ENCODE data around the gene HARS1. TPM values are rescaled to one million over a fixed set of nuclear protein-coding genes. Genes with fewer than 3 reads are reported as not detected.
"Not testable (repeated sequence)": the region's sequence is repeated elsewhere in the genome, so short reads cannot be mapped to it uniquely, and the experiment has no call there.

Gene HARS1, protein sequence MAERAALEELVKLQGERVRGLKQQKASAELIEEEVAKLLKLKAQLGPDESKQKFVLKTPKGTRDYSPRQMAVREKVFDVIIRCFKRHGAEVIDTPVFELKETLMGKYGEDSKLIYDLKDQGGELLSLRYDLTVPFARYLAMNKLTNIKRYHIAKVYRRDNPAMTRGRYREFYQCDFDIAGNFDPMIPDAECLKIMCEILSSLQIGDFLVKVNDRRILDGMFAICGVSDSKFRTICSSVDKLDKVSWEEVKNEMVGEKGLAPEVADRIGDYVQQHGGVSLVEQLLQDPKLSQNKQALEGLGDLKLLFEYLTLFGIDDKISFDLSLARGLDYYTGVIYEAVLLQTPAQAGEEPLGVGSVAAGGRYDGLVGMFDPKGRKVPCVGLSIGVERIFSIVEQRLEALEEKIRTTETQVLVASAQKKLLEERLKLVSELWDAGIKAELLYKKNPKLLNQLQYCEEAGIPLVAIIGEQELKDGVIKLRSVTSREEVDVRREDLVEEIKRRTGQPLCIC
- total RNA-seq = 10 to 100 TPM; 38.0 to 48.2 TPM
- long read RNA-seq, donor 1, transcript HARS-215 (13 exons, 1,945 nt) = major isoform, 27 of 32 reads
- long read RNA-seq, donor 1, partial matches to known transcripts = 4 of 32 reads
- long read RNA-seq, donor 1, other reads (novel, unspliced or antisense) = 0 of 32 reads
- long read RNA-seq, donor 2, transcript HARS-215 (13 exons, 1,945 nt) = major isoform, 303 of 355 reads
- long read RNA-seq, donor 2, transcript HARS-204 (12 exons, 1,789 nt) = minor isoform, 17 of 355 reads
- long read RNA-seq, donor 2, partial matches to known transcripts = 14 of 355 reads
- long read RNA-seq, donor 2, other reads (novel, unspliced or antisense) = 14 of 355 reads

DNA sequence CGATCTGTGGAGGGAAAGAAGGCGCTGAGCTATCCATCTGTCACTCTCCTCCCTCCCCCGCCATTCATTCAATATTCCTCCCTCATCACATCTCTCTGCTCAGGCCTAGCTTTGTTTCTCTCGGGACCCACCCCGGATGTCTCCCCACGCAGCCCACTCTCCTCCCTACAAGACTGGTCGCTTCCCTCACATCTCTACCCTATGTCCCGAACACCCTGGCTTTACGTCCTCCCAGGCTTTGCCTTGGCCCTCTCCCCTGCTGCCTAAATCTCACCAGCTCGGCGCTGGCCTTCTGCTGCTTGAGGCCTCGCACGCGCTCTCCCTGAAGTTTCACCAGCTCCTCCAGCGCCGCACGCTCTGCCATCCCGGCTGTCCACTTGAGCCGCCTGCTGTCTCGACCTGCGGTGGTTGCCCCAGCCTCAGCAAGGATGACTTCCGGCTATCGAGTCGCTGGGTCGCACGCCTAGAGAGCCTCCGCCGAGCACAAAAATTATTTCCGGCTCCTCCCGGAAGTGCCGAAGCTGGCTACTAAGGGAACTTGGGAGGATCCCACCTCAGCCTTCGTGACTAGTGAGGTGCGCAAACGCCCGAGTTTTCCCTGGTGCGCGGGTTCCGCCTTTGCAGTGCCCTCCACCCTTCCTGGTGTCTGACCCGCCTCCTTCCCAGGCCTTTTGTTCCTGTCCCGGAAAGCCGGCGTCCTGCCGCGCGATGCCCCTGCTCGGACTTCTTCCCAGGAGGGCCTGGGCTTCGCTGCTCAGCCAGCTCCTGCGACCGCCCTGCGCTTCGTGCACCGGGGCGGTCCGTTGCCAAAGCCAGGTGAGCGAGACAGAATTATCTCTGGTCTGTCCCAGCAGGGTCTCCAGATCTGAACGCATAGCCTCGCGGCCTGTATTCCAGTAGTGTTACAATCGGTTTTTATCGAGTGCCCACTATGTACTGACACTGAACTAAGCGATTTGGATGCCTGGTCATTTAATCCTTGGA is at the start of gene HARS1, which contains the start of gene HARS2:
Gene HARS1 (minus strand): TSS at position 430 of the 984 bp plus-strand sequence. CDS start 66 bp downstream, at position 364.
Gene HARS2 (plus strand): TSS at position 515 of the 984 bp plus-strand sequence. CDS start 194 bp downstream, at position 709.
- intact Hi-C loops (cut with DNase I) = no loop called here
- peak; percentile 97 for DNase-seq (ENCODE audit: low spot score)

DNA sequence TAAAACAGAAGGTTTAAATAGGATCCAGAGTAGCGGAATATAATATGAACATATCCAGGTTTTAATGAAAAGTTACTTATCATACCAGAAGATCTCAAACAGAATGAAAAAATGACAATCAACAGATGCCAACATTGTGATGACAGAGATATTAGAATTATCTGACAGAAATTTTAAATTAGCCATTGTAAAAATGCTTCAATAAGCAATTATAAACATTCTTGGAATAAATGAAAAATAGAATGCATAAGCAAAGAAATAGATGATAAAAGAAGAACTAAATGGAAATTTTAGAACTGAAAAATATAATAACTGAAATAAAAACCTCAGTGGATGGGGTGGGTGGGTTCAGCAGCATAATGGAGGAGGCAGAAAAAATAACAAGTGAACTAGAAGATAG is 46.3 kb upstream of the HARS1 start:
- DNase-seq (ENCODE audit: low spot score) = no peak
- intact Hi-C loops (cut with DNase I) = no loop called here

DNA sequence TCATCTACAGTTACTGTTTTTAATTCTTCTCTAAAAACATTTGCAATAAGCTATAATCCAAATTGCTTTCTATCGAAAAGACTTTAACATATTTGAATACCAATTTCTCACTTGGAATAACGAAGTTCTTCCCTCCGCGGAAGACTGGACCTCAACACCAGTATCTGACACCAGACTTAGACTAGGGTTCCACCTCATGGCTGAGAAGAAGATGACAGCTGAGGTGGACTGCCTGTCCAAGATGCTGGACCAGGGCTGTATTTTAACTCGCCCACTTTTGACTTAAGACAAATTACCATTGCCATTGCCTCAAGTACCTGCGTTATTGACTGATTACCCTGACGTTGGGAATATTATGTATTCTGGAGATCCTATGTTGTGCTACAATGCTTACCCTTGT is 43.2 kb upstream of the HARS1 start:
- intact Hi-C loops (cut with DNase I) = no loop called here
- DNase-seq (ENCODE audit: low spot score) = no peak

DNA sequence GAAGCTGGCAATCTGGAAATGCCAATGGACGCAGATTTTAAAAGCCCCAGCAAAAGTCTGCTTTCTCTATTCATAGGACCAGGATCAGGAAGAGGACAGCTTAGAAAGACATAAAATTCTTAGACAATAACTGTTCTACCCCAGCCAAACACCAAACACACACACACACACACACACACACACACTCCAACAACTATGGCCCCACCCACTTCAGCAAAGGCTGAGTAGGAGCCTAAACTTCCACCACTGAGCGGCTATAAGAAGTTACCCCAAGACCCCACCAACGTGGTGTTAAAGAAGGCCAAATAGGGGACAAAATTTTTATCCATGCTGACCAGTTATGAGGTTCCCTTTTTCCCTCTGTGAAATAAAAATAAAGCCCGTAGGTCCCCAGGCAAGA is 41.9 kb upstream of the HARS1 start:
- intact Hi-C loops (cut with DNase I) = no loop called here
- DNase-seq (ENCODE audit: low spot score) = no peak

DNA sequence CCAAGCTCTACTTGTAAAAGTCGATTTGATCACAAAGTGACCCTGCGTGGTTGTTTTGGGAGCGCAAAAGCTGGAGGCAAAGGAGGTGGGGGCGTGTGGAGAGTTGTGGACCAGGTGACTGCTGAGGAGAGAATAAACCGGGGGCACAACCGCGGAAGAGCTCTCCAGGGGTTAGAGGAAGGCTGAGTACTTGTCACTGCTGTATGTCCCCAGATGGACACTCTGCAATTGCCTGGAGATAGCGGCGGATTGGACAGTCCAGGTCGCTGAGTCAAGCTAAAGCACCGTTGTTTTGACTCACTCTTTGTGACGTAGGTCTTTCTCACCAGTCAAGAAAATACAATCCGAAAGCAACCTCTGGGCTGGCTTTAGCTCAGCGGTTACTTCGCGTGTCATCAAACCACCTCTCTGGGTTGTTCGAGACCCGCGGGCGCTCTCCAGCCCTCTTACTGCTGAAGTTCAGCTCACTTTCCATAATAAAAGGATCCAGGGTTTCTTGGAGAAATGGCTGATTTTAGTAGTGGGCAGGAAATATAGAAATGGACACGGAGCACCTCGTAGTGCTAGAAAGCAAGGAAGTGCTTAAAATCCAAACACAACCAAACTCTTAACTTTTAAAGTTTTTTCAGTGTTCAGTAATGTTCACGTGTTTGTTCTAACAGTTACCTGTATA is 34.8 kb upstream of the HARS1 start:
- intact Hi-C loops (cut with DNase I) = no loop called here
- DNase-seq (ENCODE audit: low spot score) = no peak

DNA sequence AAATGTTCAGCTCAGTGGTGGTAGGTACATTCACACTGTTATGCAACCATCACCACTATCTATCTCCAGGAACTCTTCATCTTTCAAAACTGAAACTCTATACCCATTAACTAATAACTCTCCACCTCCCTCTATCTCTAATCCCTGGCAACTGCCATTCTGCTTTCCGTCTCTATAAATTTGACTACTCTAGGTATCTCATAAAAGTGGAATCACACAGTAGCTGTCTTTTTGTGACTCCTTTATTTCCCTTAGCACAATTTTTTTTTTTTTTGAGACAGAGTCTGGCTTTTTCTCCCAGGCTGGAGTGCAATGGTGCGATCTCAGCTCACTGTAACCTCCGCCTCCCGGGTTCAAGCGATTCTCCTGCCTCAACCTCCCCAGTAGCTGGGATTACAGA is 30.2 kb upstream of the HARS1 start:
- intact Hi-C loops (cut with DNase I); DNase-seq (ENCODE audit: low spot score): not testable (repeated sequence)

DNA sequence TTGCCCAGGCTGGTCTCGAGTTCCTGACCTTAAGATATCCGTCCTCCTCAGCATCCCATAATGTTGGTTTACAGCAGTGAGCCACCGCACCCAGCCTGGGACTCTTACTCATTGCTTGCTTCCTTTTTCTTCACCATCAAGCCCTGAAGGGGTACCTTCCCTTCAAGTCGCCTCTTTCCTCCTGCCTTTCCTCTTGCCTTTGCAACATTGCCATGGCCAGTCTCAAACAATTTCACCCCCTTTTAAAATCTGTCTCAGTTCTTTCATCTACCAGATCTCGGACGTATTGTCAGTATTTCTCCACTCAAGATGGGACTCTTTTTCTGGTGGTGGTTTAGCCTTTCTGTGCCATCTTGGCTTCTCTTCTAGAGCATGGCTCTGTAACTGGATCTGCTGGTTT is 29.6 kb upstream of the HARS1 start:
- DNase-seq (ENCODE audit: low spot score); intact Hi-C loops (cut with DNase I): not testable (repeated sequence)

DNA sequence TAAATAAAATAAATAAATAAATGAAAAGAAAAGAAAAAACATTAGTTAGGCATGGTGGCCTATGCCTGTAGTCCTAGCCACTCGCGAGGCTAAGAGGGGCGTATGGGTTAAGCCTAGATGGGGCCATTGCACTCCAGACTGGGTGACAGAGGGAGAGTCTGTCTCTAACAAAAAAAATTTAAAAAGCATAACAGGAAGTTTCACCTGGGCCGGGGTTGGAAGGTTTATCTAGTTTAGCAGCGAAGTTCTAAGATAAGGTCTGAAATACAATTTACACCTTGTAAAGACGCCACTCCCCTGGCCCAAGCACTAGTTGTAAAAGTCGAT is 27.1 kb upstream of the HARS1 start:
- intact Hi-C loops (cut with DNase I) = no loop called here
- DNase-seq (ENCODE audit: low spot score) = no peak

DNA sequence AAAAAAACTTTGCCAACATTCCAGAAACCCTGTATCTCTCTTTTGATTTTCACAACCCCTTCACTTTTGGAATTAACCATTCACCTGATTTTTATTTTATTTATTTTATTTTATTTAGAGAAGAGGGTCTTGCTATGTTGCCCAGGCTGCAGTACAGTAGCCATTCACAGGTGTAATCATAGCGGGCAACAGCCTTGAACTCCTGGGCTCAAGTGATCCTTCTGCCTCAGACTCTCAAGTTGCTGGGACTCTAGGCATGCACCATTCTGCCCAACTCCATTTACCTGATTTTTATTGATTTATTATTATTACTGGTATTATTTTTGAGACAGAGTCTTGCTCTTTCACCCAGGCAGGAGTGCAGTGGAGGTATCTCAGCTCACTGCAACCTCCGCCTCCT is 25.1 kb upstream of the HARS1 start:
- intact Hi-C loops (cut with DNase I); DNase-seq (ENCODE audit: low spot score): not testable (repeated sequence)

DNA sequence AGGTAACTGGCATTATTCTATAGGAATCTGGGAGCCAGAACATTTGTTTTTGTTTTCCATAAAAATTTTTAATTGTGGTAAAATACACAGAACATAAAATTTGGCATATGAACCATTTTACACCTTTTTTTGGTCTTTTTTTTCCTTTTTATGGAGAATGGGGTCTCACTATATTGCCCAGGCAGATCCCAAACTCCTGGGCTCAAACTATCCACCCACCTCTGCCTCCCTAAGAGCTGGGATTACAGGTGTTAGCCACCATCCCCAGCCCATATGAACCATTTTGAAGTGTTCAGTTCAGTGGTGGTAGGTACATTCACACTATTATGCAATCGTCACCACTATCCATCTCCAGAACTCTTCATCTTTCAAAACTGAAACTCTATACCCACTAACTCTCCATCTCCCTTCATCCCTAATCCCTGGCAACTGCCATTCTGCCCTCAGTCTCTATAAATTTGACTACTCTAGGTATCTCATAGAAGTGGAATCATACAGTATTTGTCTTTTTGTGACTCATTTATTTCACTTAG is 22.5 kb upstream of the HARS1 start:
- no peak for DNase-seq (ENCODE audit: low spot score)
- intact Hi-C loops (cut with DNase I) = no loop called here

DNA sequence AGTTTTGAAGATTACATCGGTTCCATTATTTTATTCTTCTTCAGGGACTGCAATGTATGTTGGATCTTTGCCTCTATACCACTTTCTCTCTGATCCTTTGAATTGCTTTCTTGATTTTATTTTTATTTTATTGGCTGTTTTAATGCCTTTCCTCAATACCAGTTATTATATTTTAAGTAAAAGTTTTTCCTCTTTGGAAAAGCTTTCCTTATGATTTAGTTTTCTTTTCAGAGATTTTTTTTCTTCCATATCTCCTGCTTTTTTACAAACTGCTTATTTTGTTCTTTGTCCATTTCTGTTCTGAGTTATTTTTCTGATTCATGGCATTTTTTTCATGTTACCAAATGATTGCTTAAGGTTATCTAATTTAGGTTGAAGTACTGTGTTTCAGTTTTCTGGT is 20.6 kb upstream of the HARS1 start:
- intact Hi-C loops (cut with DNase I) = no loop called here
- no peak for DNase-seq (ENCODE audit: low spot score)

DNA sequence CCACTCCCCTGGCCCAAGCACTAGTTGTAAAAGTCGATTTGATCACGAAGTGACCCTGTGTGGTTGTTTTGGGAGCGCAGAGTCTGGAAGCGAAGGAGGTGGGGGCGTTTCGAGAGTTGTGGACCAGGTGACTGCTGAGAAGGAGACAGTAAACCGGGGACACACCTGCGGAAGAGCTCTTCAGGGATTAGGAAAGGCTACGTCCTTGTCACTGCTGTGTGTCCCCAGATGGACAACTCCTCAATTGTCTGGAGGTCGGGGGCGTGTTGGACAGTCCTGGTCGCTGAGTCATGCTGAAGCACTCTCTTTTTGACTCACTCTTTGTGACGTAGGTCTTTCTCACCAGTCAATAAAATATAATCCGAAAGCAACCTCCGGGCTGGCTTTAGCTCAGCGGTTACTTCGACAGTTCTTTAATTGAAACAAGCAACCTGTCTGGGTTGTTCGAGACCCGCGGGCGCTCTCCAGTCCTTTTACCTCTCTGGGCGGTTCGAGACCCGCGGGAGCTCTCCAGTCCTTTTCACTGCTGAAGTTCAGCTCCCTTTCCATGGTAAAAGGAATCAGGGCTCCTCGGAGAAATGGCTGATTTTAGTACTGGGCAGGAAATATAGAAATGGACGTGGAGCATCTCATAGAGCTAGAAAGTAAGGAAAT is 19.9 kb upstream of the HARS1 start:
- DNase-seq (ENCODE audit: low spot score) = peak; percentile 96
- intact Hi-C loops (cut with DNase I) = no loop called here

DNA sequence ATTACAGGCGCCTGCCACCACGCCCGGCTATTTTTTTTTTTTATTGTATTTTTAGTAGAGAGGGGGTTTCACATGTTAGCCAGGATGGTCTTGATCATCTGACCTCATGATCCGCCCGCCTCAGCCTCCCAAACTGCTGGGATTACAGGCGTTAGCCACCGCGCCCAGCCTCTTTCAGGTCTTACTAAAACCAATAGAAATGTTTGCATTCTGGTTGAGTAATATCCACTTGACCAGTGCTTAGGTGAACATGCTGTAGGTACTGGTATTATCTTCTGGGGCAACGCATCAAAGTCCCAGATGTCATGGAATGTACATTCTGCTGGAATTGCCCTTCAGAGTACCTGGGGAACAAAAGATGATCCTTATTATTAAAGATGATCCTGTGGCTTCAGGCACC is 17.6 kb upstream of the HARS1 start:
- intact Hi-C loops (cut with DNase I); DNase-seq (ENCODE audit: low spot score): not testable (repeated sequence)

DNA sequence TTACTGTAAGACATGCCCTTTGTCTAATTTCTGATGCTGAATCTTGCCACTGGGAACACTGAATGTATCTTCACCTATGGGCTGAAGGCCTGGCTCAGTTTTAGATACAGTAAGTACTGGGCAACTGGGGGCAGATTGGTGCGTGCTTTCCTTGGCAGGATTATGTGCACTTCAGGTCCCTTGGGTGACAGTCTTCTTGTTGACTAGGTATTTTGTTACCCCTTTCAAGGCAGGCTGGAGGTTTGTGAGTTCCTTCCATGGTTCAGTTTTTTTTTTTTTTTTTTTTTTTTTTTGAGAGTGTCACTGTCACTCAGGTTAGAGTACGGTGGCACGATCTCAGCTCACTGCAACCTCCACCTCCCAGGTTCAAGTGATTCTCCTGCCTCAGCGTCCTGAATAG is 16.6 kb upstream of the HARS1 start:
- DNase-seq (ENCODE audit: low spot score) = no peak
- intact Hi-C loops (cut with DNase I) = no loop called here

DNA sequence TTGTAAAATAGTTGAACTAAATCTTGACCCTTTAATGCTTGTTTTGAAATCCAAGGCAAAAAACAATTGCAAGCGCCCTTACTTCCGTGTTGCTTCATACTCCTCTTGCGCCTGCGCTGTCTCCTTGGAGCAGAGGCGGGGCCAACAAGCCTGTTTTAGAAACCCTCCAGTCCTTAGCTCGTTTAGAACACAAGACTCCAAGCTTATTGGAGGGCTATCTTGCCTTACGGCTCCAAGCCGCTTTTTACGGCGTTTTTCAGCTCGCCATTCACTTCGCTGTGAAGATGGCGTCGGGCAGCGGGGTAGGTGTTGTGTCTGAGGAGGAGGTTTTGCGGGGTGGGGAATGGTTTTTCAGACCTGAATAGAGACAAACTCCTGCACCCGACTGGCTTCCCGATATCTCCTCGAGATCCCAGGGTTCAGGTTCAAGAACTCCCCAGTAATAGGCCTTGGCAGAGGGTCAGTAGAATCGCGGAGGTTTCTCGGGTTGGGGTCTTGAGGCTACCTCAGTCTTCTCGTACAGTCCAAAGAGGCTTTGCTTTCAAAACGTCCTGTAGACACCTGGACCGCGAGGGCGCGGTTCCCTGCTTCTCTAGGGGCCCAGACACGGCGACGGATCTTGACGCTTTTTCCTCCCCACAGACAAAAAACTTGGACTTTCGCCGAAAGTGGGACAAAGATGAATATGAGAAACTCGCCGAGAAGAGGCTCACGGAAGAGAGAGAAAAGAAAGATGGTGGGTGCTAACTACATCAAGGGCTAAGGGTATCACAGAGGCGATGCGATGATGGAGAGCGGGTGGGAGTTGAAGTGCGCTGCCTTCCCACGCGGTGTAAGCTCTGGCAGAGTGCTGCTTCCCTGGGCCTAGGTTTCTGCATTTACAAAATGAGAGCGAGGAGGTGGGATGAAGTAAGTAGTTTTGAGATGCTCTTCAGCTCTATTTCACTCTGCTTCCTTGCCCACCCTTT is 9.3 kb upstream of the HARS1 start, which contains the start of gene ZMAT2:
Gene ZMAT2 (plus strand): TSS at position 271 of the 968 bp plus-strand sequence. CDS start 14 bp downstream, at position 285.
- peak; percentile 98 for DNase-seq (ENCODE audit: low spot score)
- intact Hi-C loops (cut with DNase I) = no loop called here

DNA sequence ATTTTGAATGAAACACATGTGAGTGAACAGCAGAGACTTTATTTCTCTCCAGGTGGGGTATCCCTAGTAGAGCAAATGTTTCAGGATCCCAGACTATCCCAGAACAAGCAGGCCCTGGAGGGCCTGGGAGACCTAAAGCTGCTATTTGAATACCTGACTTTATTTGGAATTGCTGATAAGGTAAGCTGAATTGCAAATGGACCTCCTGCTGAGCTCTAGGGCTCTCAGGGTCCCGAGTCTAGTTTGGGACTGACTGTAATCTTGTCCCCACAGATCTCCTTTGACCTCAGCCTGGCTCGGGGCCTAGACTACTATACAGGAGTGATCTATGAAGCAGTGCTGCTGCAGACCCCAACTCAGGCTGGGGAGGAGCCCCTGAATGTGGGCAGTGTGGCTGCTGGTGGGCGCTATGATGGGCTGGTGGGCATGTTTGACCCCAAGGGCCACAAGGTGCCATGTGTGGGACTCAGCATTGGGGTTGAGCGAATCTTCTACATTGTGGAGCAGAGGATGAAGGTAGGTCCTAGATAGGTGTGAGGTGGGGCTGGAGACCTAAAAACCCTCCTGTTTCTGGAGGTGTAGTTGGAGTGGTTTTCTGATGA is 5.8 kb upstream of the HARS1 start:
- DNase-seq (ENCODE audit: low spot score) = no peak
- intact Hi-C loops (cut with DNase I) = no loop called here
